Esophagus muscularis mucosa (tissue), 3 donors: Measurements from ENCODE around the gene SEPTIN5.

Source experiments
- CTCF ChIP-seq, 3 experiments: fragments of 200-600 bp in 2 of 3; fragments of 450-650 bp in 1 of 3; sonication (generic) in 2 of 3; IDR thresholded peaks; one replicate each; pipeline ENCODE4 v1.5.1; 2017 to 2019; ENCODE audit warnings: antibody characterized with exemption in 3 of 3, mild to moderate bottlenecking in 2 of 3, moderate library complexity in 1 of 3
- POLR2A ChIP-seq: fragments of 450-650 bp; IDR thresholded peaks from one replicate; pipeline ENCODE4 v1.6.1; 2017; ENCODE audit warnings: antibody characterized with exemption, moderate library complexity, mild to moderate bottlenecking, low read depth

- no peak for TF ChIP-seq CTCF (IDR thresholded peaks at IDR 0.05)
- TF ChIP-seq POLR2A = no peak
Observed at GRCh38 chr22:19722178-19722981, 8.1 kb downstream of the SEPTIN5 start.
